HG03565 (cell line): Measurements from ENCODE around the gene NAA38.

Source experiments
- ATAC-seq: cut with Tn5 transposase; IDR thresholded peaks from one replicate; pipeline ENCODE4 v1.9.1; 2021; ENCODE audit warnings: mild to moderate bottlenecking, moderate library complexity; ENCODE audit not compliant: unreplicated experiment

The NAA38 gene

GRCh38 chr17:7841915-7842379 lies 15.4 kb downstream of the NAA38 start:
- ATAC-seq: no peak

- no peak for ATAC-seq
These were observed 15.9 kb downstream of the NAA38 start for GRCh38 chr17:7841396-7841914.

GRCh38 chr17:7840875-7841274 lies 16.5 kb downstream of the NAA38 start:
- no peak for ATAC-seq

- no peak for ATAC-seq
These were observed 16.9 kb downstream of the NAA38 start for GRCh38 chr17:7840441-7840840.

GRCh38 chr17:7839876-7840261 lies 17.5 kb downstream of the NAA38 start:
- ATAC-seq: no peak

- no peak for ATAC-seq
These were observed 18.0 kb downstream of the NAA38 start for GRCh38 chr17:7839190-7839875.

- no peak for ATAC-seq
These were observed 19.0 kb downstream of the NAA38 start for GRCh38 chr17:7838090-7839075.

- ATAC-seq: no peak
These were observed 19.8 kb downstream of the NAA38 start for GRCh38 chr17:7837408-7838088.

- ATAC-seq: no peak
These were observed 20.6 kb downstream of the NAA38 start for GRCh38 chr17:7836596-7837407.

GRCh38 chr17:7835814-7836595 lies 21.4 kb downstream of the NAA38 start:
- ATAC-seq: no peak

GRCh38 chr17:7834957-7835813 lies 22.2 kb downstream of the NAA38 start:
- ATAC-seq: peak; percentile 38

GRCh38 chr17:7834542-7834956 lies 22.8 kb downstream of the NAA38 start:
- no peak for ATAC-seq

GRCh38 chr17:7833795-7834541 lies 23.4 kb downstream of the NAA38 start, which contains the start of gene KDM6B:
TSS of gene KDM6B (plus strand) at chr17:7834217. CDS start at chr17:7845555, 11,338 bp downstream.
- ATAC-seq: peak; percentile 23

GRCh38 chr17:7833011-7833794 lies 24.2 kb downstream of the NAA38 start:
- ATAC-seq: no peak

- no peak for ATAC-seq
These were observed 24.9 kb downstream of the NAA38 start for GRCh38 chr17:7832431-7832830.

GRCh38 chr17:7831233-7831632 lies 26.1 kb downstream of the NAA38 start:
- ATAC-seq: no peak

GRCh38 chr17:7830616-7831015 lies 26.7 kb downstream of the NAA38 start:
- no peak for ATAC-seq
